ENCODE data around the gene SLC22A16.
"Not testable (repeated sequence)": the region's sequence is repeated elsewhere in the genome, so short reads cannot be mapped to it uniquely, and the experiment has no call there.

The SLC22A16 gene

DNA sequence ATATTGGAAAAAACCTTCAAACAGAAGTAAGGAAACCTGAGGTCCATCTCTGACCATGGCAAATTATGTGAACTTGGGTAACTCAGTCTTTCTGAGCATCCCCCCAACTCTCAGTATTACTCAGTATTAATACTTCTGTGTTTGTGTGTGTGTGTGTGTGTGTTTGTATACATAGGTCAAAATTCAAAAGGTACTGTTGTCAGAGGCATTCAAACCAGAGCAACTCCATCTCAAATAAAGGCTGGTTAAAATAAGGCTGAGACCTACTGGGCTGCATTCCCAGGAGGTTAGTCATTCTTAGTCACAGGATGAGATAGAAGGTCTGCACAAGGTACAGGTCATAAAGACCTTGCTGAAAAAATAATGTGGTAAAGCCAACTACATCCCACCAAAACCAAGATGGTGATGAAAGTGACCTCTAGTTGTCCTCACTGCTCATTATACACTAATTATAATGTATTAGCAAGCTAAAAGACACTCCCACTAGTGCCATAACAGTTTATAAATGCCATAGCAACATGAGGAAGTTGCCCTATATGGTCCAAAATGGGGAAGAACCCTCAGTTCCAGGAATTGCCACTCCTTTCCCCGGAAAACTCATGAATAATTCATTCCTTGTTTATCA, 33.3 kb upstream of the SLC22A16 start:
- no peak for DNase-seq (ENCODE audit: low spot score)
- Histone ChIP-seq H3K4me3 (no peak overlapping the region), H3K27ac (no peak overlapping the region)
- TF ChIP-seq, protein P1, sequence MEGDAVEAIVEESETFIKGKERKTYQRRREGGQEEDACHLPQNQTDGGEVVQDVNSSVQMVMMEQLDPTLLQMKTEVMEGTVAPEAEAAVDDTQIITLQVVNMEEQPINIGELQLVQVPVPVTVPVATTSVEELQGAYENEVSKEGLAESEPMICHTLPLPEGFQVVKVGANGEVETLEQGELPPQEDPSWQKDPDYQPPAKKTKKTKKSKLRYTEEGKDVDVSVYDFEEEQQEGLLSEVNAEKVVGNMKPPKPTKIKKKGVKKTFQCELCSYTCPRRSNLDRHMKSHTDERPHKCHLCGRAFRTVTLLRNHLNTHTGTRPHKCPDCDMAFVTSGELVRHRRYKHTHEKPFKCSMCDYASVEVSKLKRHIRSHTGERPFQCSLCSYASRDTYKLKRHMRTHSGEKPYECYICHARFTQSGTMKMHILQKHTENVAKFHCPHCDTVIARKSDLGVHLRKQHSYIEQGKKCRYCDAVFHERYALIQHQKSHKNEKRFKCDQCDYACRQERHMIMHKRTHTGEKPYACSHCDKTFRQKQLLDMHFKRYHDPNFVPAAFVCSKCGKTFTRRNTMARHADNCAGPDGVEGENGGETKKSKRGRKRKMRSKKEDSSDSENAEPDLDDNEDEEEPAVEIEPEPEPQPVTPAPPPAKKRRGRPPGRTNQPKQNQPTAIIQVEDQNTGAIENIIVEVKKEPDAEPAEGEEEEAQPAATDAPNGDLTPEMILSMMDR (IDR thresholded peaks at IDR 0.05) = no peak

DNA sequence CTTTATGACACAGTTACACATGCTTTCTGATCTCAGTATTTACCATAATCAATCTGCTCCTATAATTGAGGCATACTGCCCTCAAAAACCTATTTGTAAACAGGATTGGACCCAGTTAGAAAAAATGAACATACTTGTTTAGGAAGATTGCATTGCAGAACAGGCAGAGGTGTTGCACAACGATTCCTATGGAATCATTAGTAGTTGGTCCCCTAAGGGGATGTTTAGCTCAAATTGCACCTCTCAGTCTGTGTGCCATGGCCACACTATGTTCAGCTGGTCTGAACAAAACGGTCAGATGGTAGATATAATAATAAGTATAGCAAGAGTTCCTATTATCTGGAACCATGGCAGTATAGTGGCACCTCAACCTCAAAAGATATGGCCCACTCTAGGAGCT, 28.5 kb upstream of the SLC22A16 start:
- not testable (repeated sequence) for H3K27ac ChIP-seq; DNase-seq (ENCODE audit: low spot score); H3K4me3 ChIP-seq

- no peak for DNase-seq (ENCODE audit: low spot score)
- H3K27ac ChIP-seq = no peak overlapping the region
- no peak overlapping the region for H3K4me3 ChIP-seq
- TF ChIP-seq, protein P1 (IDR thresholded peaks at IDR 0.05) = no peak
These were observed 19.5 kb upstream of the SLC22A16 start for GRCh38 chr6:110495949-110496348.

- Histone ChIP-seq H3K4me3 (no peak overlapping the region), H3K27ac (no peak overlapping the region)
- TF ChIP-seq, protein P1 (IDR thresholded peaks at IDR 0.05) = no peak
- no peak for DNase-seq (ENCODE audit: low spot score)
These were observed 16.9 kb upstream of the SLC22A16 start for GRCh38 chr6:110493253-110493800.

DNA sequence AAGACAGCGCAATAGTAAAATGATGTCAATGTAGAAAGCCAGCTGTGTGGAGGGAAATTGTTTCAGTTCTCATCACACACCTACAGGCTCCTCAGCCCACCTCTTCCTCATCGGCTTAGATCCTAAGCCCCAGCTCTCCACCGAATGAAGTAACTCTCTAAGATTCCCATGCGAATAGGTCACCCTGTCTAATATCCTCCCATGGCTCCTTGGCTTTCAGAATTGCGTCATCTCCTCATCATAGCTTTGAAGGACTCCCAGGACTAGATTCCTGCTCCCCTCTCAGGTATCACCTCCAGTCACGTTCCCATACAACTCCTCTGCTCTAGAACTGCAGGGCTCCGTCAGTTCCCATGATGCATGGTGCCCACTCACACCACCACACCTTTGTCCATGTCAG, 16.2 kb upstream of the SLC22A16 start:
- TF ChIP-seq, protein P1 (IDR thresholded peaks at IDR 0.05) = no peak
- H3K4me3 ChIP-seq = no peak overlapping the region
- DNase-seq (ENCODE audit: low spot score) = no peak
- no peak overlapping the region for H3K27ac ChIP-seq

DNA sequence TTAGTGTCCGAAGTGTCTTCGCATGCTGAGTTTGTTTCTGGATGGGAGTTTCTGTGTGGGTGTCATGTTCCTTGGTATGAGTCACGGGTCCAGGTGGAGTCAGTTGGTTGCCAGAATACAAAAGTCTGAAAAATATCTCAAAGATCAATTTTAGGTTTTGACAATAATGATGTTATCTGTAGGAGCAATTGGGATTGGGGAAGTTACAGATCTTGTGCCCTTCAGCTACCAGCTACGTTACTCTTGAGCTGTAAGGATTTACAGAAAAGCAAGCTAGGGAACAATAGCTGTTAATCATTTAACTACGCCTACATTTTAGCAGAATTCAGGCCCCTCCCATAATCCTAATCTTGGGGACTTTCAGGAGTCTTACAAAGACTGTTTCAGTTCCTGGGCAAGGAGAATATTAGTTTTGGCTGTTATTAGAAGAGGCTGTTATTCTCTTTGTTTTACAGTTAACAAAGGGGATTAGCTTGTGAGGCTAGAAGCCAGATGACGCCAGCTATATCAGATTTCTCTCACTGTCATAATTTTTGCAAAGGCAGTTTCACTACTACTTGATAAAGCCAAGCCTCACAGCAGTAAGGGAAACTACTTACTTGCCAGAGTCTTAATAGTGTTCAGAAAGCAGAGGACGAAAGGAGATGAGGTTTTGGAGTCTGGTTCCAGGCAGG, 15.4 kb upstream of the SLC22A16 start:
- no peak for DNase-seq (ENCODE audit: low spot score)
- TF ChIP-seq, protein P1 (IDR thresholded peaks at IDR 0.05) = no peak
- no peak overlapping the region for H3K4me3 ChIP-seq
- no peak overlapping the region for H3K27ac ChIP-seq

- no peak overlapping the region for H3K27ac ChIP-seq
- no peak overlapping the region for H3K4me3 ChIP-seq
- no peak for DNase-seq (ENCODE audit: low spot score)
- TF ChIP-seq, protein P1 (IDR thresholded peaks at IDR 0.05) = no peak
These were observed 14.9 kb upstream of the SLC22A16 start for GRCh38 chr6:110491299-110491643.
